Fibroblast of pulmonary artery (primary cell): ENCODE measurements around the gene ALDH1A1.
"Not testable (repeated sequence)": the region's sequence is repeated elsewhere in the genome, so short reads cannot be mapped to it uniquely, and the experiment has no call there.

Source experiments
- DNase-seq: peaks from one replicate; pipeline ENCODE4 v3.0.0-alpha.2; 2010; ENCODE audit warnings: low read depth
- H3K4me3 ChIP-seq: replicated peaks from 2 replicates; pipeline ENCODE4 v1.5.1; 2011; ENCODE audit warnings: low read depth, mild to moderate bottlenecking, control low read depth, low read length, moderate library complexity
- TF ChIP-seq, protein P1 (sequence below): IDR thresholded peaks from 2 replicates; pipeline ENCODE4 v1.5.1; 2011; ENCODE audit warnings: mild to moderate bottlenecking, control low read depth, low read length, inconsistent platforms; ENCODE audit errors: missing control alignments

The ALDH1A1 gene

GRCh38 chr9:72946821-72947220 is 6.0 kb downstream of the ALDH1A1 start:
- H3K4me3 ChIP-seq: no peak overlapping the region
- no peak for DNase-seq
- TF ChIP-seq, protein P1, sequence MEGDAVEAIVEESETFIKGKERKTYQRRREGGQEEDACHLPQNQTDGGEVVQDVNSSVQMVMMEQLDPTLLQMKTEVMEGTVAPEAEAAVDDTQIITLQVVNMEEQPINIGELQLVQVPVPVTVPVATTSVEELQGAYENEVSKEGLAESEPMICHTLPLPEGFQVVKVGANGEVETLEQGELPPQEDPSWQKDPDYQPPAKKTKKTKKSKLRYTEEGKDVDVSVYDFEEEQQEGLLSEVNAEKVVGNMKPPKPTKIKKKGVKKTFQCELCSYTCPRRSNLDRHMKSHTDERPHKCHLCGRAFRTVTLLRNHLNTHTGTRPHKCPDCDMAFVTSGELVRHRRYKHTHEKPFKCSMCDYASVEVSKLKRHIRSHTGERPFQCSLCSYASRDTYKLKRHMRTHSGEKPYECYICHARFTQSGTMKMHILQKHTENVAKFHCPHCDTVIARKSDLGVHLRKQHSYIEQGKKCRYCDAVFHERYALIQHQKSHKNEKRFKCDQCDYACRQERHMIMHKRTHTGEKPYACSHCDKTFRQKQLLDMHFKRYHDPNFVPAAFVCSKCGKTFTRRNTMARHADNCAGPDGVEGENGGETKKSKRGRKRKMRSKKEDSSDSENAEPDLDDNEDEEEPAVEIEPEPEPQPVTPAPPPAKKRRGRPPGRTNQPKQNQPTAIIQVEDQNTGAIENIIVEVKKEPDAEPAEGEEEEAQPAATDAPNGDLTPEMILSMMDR: no peak

- TF ChIP-seq, protein P1: no peak
- no peak overlapping the region for H3K4me3 ChIP-seq
- DNase-seq: no peak
Observed at GRCh38 chr9:72946318-72946717, 6.5 kb downstream of the ALDH1A1 start.

DNA sequence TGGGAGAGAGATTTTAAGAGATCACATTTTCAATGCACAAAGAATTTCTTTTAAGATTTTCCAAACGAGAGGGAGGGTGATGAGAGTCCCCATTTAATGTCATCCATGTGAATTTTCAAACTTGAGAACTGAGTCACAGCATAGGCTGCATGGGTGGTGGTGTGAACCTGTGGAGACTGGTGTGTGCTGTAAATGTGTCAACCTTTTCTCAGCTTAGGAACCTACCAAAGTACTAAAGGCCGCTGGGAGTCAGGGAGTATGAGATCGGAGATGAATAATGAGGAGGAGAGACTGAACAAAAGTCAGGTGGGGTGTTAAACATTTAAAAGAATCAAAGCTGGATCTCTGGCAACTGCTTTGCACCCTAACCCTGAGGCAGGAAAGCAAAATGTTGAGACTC is 7.5 kb downstream of the ALDH1A1 start:
- TF ChIP-seq, protein P1: no peak
- no peak overlapping the region for H3K4me3 ChIP-seq

GRCh38 chr9:72943844-72944462 is 8.9 kb downstream of the ALDH1A1 start:
- no peak for DNase-seq
- H3K4me3 ChIP-seq: no peak overlapping the region
- TF ChIP-seq, protein P1: no peak

More for the DNA sequence above, 7.5 kb downstream of the ALDH1A1 start:
- DNase-seq: no peak

DNA sequence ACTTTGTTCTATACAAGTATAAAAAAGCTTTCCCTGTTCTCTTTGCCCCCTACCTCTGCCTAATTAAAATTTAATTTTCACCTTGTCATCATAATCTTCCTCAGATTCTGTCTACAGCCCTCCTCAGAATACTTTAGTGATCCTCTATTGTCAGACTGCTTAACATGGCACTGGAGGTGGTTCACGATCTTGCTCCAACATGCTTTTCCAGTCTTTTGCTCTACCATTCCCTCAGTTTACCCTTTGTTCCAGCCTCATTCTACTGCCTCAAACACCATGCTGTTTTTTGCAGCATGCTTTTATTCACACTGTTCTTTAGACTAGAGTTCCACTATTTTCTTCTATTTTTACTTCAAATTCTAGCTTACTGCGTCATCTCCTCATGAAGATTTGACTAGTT is 10.4 kb downstream of the ALDH1A1 start:
- H3K4me3 ChIP-seq: no peak overlapping the region
- DNase-seq: no peak
- TF ChIP-seq, protein P1: no peak

DNA sequence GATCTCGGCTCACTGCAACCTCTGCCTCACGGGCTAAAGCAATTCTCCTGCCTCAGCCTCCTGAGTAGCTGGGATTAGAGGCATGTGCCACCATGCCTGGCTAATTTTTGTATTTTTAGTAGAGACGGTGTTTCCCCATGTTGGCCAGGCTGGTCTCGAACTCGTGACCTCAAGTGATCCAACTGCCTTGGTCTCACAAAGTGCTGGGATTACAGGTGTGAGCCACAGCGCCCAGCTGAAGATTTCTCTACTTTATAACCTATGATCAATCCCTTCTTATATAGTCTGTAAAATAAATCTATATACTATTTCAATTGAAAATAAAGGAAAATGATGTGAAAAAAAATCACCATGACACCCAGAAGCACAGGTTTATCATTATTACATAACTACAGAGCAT is 13.3 kb downstream of the ALDH1A1 start:
- DNase-seq, H3K4me3 ChIP-seq: not testable (repeated sequence)

- TF ChIP-seq, protein P1: no peak
- no peak for DNase-seq
- no peak overlapping the region for H3K4me3 ChIP-seq
Observed at GRCh38 chr9:72937545-72937944, 15.3 kb downstream of the ALDH1A1 start.
